NCI-H1417 treated with DMSO at 0.1 percent for 48 hours (cell line): Measurements from ENCODE around the gene UBE3B.

ENCODE experiments used
- DNase-seq: peaks from one replicate; lab custom pipeline; 2025; lab: John Stamatoyannopoulos, UW

Gene UBE3B

DNA sequence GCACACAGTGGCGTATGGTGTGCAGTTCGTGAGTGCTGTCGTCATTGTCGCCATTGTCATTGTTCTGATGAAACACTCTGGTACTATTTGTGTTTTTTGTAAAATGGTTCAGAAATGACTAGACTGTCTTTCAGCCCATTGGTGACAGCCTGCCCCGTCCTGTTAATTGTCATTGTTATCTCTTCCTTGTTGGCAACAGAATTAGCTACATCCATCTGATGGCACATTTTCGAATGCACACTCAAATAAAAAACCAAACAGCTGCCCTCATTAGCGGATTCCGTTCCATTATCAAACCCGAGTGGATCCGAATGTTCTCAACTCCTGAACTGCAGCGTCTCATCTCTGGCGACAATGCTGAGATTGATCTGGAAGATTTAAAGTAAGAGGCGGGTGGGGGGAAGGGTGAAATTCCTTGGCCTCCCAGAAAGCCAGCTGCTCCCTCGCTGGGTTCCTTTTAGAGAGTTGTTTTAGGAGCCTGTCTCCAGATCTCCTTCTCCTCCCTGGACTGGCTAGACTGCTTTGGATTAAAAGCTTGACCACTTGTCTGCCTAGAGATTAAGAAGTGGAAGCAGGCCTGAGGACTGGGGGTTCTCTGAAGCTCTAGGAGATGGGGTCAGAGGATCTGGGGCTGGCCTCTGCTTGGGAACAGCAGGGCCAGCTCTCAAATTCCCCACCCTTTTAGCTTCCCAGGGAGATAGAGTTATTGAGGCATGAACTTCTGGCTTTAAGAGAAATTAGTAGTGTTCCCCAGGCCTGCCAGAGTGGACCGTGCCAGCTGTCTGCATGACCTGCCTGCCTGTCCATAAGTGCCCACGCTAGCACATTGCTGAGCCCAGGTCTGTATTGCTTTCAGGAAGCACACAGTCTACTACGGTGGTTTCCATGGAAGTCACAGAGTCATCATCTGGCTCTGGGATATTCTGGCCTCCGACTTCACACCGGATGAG lies 52.5 kb downstream of the UBE3B start:
- no peak for DNase-seq

DNA sequence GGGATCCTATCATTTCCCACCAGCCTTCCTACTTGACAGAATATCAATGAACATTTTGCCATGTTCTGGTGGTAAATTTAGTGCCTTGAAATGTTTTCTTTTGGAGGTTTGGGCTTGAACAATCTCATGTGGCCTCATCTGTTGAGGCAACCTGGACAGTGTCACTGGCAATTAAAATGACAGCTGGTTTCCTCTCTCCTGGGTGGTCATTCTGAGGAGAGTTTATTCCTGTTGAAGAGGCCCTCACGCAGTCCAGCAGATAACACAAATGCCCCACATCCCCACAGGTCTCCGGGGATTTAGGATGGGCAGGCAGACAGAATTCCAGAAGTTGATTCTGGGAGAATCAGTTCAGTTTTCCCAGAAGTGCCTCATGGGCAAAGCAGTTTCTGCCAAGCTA lies 54.0 kb downstream of the UBE3B start:
- DNase-seq, result no peak

DNA sequence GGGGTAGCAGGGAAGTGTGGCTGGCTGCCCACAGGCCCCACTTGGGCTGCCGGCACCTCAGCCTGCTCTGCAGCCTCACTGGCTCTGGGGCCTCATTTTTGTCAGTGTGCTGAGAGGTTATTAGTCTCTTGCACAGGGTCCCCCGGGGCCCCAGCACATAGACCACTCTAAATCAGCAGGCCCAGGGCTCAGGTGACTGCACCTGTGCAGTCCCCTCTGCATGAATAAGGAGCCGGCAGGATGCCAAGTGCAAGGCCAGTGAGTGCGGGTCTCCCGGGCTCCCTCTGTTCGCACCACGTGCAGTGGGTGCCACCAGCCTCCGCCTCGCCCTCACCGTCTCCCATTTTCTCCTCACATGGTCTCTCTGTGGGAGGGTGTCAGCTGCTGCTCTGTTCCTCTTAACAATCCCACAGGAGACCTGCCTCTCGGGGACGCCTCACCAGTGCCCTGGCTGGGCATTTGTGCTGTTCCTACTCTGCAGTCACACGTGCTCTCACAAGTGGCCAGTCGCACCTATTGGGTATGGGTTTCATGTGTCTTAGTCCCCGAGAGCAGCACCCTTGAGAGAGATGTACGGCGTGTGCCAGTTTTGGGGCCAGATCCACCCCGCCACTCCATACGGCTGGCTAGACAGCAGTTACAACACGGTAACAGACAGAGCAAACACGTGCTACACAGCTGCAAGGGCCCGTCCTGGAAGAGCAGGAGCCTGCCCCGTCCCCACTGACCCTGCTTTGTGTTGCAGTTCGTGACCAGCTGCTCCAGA lies 55.5 kb downstream of the UBE3B start:
- DNase-seq, result no peak

DNA sequence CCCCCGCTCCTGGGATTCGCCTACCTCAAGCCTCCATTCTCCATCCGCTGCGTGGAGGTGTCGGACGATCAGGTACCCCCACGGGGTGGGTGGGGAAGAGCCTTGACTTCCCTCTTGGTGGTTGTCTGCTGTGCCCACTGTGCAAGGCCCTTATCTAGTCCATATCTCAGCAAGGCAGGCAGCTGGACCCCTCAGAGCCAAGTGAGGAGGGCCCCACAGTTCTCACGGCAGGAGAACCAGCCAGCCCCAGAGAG lies 56.0 kb downstream of the UBE3B start:
- no peak for DNase-seq

DNA sequence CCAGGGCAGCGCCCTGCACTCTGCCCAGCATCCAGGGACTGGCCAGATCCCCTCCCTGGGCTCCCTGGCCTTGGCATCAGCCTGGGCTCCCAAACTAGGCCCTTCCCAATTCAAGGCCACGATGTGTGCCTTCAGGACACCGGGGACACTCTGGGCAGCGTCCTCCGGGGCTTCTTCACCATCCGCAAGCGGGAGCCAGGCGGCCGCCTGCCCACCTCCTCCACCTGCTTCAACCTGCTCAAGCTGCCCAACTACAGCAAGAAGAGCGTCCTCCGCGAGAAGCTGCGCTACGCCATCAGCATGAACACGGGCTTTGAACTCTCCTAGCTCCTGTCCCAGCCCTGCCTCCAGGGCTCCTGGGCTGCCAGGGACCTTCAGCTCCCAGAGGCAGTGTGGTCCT lies 57.0 kb downstream of the UBE3B start:
- no peak for DNase-seq

DNA sequence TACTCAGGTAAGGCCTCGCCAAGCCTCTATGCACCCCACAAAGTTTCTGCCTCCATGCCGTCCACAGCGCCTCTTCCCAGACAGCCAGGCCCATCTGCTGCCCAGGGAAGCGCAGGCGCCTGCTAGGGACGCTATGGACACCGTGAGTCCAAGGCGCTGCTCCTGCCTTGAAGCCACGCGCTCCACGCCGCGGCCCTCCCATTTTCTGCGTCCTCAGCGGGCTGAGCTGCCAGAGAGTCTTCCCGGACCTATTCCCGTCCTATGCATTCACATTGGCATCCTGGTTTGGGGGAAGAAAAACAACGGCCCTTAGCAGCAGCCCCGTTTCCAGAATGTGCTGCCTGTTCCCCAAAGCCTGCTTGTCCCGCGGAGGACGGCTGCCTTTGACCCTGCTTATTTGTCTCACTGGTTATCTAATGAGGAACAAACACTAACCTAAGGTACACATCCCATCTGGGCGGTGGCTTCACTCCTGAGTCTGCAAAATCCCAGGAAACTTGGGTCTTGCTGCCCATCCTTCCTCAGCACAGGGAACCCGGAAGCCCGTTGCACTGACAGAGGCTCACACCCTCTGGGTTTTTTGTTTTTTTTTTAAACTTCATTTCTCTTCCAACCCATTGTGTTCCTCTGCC lies 57.9 kb downstream of the UBE3B start:
- no peak for DNase-seq

DNA sequence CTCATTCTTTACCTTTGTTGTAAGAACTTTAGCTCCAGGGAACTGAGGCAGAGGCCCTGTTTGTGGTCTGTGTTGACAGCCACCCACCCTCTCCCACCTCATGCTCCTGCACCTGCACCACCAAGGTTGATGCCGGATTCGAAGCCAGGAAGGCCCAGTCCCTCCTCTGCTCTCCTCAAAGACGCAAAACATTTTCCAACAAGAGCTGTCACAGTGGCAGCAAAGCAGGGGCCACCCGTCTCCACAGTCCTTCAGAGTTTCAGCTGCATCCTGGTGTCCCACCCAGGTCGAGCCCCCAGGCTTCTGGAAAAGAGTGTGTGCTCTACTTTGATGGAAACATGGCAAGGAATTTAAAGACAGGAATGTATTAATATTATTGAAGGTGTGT lies 58.4 kb downstream of the UBE3B start:
- DNase-seq, result no peak

DNA sequence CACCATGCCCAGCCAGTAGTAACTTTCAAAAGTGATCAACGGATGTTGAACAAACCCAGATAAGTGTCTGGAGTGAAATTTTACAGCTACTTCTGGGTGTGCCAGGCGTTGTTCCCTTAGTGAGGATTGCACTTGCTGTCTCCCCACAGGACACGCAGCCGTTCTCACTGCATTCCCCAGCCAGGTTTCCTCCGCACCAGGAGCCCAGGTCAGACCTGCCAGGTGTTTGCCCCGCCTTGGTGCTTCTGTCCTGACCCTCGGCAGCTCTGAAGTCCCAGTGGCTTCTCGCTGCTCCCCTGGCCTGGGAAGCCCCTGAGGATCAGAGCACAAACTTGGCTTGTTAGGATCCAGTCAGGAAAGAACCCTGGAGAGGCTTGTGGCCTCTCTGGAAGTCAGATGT lies 59.7 kb downstream of the UBE3B start:
- DNase-seq, result no peak

DNA sequence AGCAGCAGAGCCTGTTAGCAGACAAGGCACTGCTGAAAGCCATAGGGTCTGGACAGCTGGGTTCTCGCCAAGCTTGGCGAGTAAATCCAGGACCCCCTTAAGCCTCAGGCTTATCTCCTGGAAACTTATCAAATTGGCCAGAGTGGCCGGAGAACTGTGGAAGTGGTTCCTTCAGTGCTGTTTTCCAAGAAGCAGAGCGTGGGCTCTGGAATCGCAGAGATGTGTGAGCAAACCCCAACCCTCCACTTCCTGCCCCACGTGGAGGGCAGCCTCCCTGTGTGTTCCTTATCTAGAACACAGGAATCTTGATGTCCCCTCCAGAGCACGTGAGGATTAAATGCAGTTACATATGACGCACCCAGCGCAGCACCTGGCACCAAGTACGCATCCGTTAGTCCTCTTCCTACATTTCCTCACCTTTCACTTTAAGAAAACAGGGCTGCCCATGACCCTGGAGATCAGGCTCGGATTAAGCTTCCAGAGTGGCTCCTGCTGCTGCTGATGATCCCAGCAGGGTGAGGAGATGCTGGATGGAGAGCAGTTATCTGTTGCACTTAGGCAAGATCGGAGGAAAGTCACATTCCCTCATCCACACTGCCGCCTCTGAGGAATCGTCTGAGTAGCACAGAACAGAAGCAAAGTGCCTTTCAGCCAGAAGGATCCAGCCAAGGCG lies 60.9 kb downstream of the UBE3B start:
- DNase-seq, result no peak

DNA sequence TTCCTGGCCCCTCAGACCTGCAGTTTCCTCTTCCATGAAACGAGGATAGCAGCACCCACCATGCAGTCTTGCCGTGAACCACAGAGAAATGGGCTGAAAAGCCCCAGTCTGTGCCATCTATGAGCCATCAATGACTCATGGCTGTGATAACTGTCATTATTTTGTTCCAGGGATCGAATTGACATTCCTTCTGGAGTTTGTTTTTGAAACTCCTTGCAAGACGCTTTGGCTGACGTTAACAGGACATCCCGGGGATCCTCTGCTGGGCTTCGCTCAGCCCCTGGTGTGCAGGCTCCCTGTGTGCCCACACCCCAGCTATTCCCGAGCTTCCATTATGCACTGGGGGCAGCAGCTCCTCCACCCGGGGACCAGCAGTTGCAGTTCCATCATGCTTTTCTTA lies 62.1 kb downstream of the UBE3B start:
- no peak for DNase-seq

DNA sequence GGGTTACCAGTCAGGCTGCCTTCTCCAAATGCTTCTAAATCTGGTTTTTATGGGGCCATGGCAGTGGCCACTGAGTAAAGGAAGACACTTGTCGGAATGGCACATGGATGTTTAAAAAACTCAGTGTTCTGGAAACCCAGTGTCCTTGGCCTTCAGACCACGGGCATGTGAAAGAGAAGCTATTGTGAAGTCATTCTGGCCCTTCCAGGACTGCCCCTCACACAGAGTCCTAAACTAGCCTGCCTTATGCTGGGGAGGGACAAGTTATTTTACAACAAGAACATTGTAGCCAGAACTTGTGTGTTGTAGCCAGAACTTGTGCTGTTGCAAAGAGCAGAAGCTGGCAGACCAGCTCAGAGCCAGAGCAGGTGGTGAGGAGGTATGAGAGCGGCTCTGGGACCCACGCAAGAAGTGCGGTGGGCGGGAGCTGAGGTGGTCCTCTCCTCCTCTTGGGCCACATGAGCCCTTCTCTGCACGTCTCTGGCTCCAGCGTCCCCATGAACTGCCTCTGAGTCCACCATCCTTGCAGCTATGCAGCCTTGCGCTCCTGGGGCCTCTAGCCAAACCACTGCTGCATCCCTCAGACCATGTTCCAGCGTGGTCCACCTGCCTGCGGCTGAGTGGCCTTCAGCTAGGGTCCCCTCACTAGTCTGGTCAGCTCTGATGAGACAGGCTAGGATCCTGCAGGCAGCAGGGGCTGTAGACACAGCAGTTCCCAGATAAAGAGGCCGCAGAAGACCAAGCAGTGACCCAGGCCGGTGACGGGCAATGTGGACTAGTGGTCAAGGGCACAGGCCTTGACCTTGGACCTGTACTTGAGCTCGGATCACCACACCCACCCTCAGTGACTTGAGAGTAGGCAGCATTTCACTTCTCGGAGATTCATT lies 63.3 kb downstream of the UBE3B start:
- DNase-seq, result no peak

DNA sequence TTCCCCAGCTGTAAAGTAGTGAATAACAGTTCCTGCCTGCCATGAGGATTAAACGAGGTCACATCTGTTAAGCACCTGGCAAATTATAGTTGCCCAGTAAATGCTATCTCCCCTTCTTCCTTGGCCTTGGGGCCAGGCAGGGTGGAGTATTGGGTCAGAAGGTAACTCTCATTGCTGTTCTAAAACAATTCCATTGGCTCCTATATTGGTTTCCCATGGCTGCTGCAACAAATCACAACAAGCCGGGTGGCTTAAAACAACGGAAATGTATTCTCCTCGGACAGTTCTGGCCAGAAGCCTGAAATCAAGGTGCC lies 63.9 kb downstream of the UBE3B start:
- DNase-seq, result no peak

DNA sequence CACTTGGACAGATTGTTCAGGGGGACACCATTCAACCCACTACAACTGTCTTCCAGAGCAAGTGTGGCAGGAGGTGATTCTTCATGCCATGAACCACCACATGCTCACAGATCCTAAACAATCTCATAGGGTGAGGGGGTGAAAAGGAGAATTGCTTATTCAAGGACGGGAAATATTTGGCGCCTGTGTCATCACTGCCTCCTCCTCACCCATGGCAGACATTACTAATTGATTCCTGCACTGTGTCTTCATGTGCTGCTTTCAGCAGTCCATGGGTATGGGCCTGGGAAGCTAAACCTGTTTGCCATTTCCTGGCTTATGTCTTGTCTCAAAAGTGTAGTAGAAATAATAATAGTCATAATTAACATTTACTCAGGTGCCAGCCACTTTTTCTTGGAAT lies 64.6 kb downstream of the UBE3B start:
- no peak for DNase-seq

DNA sequence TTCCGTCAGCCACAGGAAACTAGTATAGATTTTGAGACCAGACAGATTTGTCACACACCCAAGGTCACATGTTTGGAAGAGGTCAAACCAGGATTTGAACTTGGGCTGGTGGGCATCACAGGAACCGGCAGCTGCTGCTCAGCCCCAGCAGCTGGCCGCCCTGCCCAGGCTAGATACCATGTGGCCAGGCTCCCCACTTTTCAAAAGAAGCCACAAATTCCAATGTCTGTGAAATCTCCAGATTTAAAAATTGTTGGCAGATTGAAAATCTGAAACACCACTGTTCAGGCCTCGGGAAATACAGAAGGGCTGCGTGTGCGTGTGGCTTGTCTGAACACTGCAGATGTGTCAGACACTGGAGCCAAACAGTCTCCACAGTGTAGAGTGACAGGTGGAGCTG lies 65.4 kb downstream of the UBE3B start:
- no peak for DNase-seq

DNA sequence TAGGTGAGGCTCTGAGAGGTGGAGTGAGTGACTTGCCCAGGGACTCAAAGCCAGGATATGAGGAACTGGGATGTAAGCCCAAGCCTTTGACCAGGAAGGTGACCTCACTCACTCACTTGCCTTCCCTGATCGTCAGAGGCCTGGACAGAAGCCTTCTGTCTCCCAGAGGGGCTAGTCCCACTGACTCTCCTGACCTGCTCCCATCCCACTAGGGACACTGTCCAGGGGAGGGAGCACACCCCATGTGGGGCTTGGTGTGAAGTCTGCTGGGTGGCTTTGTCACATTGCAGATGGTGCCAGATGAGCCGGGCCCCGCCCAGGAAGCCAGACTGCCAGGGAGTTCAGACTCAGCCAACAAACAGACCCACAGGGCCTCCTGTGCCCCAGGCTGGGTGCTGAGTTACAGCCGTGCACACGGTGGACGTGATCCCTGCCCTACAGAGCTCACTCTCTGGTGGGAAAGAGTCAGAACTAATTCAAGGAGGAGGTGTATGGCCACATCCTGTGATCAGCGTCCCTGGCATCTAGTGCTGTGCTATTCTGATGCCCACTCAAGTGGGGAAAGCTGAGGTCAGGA lies 67.6 kb downstream of the UBE3B start:
- no peak for DNase-seq

DNA sequence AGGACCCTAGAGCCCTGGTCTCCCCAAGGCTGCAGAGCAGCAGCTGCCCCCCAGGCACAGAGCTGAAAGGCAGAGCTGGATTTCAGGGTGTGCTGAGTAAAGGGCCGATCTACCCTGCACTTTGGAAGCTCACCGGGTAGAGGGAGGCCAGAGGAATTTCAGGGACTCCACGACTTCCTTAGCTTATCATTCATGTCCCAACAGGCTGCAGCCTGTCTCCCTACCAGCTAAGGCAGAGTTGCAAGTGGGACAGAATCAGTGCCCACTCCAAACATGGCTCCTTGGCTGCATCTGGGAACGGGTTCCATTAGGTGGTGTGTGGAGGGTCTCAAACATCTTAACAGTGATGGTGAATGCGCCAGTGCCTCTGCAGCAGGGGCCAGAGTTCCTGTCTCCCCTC lies 68.4 kb downstream of the UBE3B start:
- DNase-seq, result no peak

DNA sequence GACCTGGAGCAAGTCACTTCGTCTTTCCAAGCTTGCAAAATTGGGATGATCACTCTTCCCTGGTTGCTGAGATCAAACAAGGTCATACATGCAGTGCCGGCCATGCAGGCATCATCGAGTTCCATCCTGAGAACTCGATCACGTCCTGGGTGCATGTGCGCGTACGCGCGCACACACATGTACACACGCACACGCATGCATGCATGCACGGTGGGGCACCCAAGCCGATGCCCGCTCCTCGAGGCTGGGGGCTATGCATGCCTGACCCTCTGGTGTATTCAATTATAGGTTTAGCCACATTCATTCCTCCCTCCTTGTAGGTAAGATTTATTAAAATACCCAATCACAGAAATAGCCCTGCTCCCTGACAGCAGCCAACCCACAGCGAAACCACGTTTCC lies 69.9 kb downstream of the UBE3B start:
- no peak for DNase-seq

DNA sequence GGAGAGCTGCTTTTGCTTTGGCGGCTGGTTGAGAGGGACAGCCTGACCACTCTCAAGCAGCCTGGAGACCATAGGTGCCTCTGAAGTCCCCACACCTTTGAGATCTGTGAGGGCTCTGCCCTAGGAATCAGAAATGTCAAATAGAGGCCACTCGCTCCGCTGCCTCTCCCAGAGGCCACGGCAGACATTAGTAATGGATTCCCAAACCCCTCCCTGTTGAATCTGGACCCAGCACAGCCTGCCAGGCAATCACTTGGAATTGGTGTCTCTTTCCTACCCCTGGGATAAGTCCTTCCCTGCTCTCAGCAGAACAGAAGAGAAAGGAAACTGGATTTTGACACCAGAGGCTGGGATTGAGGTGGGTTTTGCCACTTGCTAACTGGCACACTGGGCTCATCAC lies 70.8 kb downstream of the UBE3B start:
- DNase-seq, result no peak

DNA sequence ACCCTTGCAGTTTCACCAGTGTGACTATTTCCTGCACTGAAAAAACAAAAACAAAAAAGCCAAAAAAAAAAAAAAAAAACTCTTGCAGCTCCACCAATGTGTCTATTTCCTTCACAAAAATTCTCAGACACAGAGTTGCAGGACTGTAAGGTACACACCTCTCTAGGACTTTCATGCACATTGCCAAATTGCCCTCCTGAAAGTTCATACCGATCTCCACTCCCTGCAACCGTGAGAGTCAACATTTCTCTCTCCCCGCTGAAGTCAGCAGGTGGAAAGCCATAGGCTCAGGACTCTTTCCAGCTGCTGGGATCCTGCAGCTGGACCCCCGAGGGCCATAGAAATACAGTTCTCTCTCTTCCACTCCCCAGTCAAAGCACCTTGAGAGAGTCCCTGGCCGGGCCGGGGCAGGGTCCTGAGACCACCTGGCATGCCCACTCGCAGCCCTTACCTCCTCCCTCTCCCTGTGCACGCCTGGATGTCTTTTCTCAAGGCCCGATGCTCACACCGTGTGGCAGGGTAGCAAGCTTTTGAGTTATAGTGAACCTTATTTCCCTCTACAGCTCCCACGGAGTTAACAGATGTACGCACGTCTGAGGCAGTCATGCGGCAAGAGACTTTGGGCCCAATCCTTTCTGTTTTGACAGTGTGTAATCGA lies 72.3 kb downstream of the UBE3B start:
- DNase-seq, result no peak

DNA sequence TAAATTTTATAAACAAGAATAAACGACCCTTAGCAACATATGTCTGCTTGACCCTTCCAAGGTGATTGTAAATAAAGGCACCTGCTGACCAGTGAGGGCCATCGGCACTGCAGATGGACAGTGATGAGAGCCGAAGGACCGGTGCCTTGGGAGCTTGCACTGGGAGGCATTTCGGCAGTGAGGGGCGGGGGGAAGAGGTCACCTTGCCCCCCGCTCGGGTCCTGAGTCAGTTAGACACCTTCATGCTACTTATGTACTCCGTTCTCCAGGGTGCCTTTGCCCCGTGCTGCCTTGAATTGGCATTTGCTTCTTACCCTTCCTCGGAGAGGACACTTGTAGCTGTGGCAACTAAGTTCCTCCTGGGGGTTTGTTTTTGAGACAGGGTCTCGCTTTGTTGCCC lies 72.8 kb downstream of the UBE3B start:
- no peak for DNase-seq

DNA sequence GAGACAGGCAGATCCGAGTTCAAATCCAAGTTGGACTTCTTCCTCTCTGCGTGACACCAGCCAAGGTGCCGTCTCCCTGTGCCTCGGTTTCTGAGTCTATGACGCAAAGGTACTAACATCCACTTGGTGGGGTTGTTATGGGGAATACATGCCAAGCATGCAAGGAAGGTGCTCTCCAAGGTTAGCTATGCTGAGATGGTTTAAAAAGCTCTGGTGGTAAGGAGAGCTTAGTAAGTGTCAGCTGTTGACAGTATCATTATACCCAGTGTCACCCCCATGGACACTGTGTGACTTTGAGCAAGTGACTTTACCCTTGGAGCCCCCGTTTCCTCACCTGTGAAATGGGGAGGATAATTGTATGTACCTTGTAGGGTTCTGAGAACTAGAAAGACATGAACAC lies 73.7 kb downstream of the UBE3B start:
- DNase-seq, result no peak
